HepG2 (cell line): ENCODE results near the gene PPP2R1B. TPM values are rescaled to one million over a fixed set of nuclear protein-coding genes. Genes with fewer than 3 reads are reported as not detected.

Experiments
- ERF ChIP-seq: IDR thresholded peaks from 2 replicates; pipeline ENCODE4 v1.6.1; 2018; ENCODE audit warnings: missing biosample characterization, missing genetic modification reagents
- PLRG1 ChIP-seq: fragments of 450-650 bp; conservative IDR thresholded peaks from 2 replicates; pipeline ENCODE4 v1.6.1; 2016
- POLR2A ChIP-seq, 2 experiments: IDR thresholded peaks; 2 replicates each; pipeline ENCODE4 v1.6.1; 2011; ENCODE audit warnings: low read depth in 2 of 2, low read length in 2 of 2, mild to moderate bottlenecking in 1 of 2, moderate library complexity in 1 of 2; ENCODE audit not compliant: insufficient read depth in 1 of 2
- SIX1 ChIP-seq: sonication (generic); formaldehyde crosslinking; IDR thresholded peaks from 2 replicates; pipeline ENCODE4 v1.4.0; 2020; ENCODE audit warnings: missing genetic modification reagents, borderline replicate concordance
- XRCC5 ChIP-seq: fragments of 200-400 bp; formaldehyde crosslinking; optimal IDR thresholded peaks from 2 replicates; pipeline ENCODE3; 2017; ENCODE audit warnings: mild to moderate bottlenecking, low read length
- ZNF367 ChIP-seq: sonication (generic); formaldehyde crosslinking; IDR thresholded peaks from 2 replicates; pipeline ENCODE4 v1.4.0; 2020; ENCODE audit warnings: missing genetic modification reagents, borderline replicate concordance
- ZNF709 ChIP-seq: sonication (generic); formaldehyde crosslinking; IDR thresholded peaks from 2 replicates; pipeline ENCODE4 v1.5.0; 2020; ENCODE audit warnings: mild to moderate bottlenecking, missing genetic modification reagents
- ZNF841 ChIP-seq: sonication (generic); formaldehyde crosslinking; IDR thresholded peaks from 2 replicates; pipeline ENCODE4 v1.8.1; 2023; ENCODE audit warnings: missing genetic modification reagents, borderline replicate concordance
- polyA plus RNA-seq, 8 experiments: library from polyadenylated mRNA; depleted of rRNA in 3 of 8; stranded (reverse) in 7 of 8; unstranded in 1 of 8; fragments of >200 nt; fragmentation: Illumina TruSeq in 4 of 8; extraction: Trizol in 4 of 8; gene quantifications; 2 replicates each; pipeline versions ENCODE4 v1.2.1 to v1.2.3, GENCODE V29; 2011 to 2016; ENCODE audit warnings: low read depth in 4 of 8, missing spikeins in 1 of 8, mixed read lengths in 1 of 8; ENCODE audit not compliant: insufficient read depth in 1 of 8
- total RNA-seq, 5 experiments: library from RNA; depleted of rRNA; stranded (reverse); fragments of >200 nt; fragmentation: Illumina TruSeq; extraction: Trizol; gene quantifications; 2 replicates each; pipeline ENCODE4 v1.2.3, GENCODE V29; 2016; ENCODE audit warnings: low read depth in 1 of 5
- TF ChIP-seq, protein P1 (sequence below): sonication (generic); formaldehyde crosslinking; IDR thresholded peaks from one replicate; pipeline ENCODE4 v1.5.1; 2020; ENCODE audit warnings: mild to moderate bottlenecking, missing genetic modification reagents; ENCODE audit errors: not compliant biosample characterization
- TF ChIP-seq, protein P2 (sequence below): sonication (generic); formaldehyde crosslinking; IDR thresholded peaks from 2 replicates; pipeline ENCODE4 v1.4.0; 2020; ENCODE audit warnings: missing genetic modification reagents, borderline replicate concordance
- TF ChIP-seq, protein P3 (sequence below): sonication (generic); formaldehyde crosslinking; IDR thresholded peaks from 2 replicates; pipeline ENCODE4 v1.4.0; 2020; ENCODE audit warnings: mild to moderate bottlenecking, missing genetic modification reagents, borderline replicate concordance

PPP2R1B gene
- total and polyA plus RNA-seq, 2 of the 13 experiments (the other 11 are each of a cell fraction or from before 2014, with no cell fraction given) = 22.1 to 56.8 TPM

DNA sequence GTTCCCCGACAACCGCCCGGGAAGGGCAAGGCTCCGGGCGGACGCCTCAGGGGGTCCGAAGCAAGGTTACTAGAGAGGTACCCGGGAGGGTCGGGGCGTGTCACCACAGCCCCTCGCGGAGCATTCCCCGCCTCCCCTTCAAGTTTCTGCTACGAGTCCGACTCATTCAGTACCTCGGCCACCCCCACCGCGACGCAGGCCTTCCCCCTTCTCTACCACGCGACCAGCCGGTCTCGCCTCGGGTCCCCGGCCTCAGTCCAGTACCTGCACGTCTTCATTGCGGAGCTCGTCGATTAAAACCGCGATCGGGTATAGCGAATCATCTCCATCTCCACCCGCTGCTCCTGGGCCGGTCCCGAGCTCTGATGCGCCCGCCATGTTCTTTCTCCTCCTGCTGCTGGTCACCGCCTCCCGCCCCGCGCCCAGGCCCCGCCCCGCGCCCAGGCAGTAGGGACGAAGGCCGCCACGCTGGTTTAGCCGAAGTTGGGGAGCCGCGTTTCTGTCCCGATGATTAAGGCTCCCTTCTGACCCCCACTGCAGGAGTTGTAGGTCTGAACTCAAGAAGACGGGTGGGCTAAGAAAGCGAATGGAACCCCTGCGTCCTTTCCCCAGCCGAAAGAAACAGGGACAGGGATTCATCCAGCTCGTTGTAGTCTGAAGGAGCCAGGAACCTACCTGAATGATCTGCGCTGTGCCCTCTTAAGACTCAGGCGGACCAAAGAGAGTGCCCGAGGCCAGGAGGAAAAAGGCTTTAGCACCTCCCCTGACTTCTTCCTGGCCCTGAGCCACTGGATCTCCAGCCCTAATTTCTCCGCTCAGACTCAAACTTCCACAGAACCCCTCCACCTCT, at the start of gene PPP2R1B (continued):
- TF ChIP-seq, protein P1, sequence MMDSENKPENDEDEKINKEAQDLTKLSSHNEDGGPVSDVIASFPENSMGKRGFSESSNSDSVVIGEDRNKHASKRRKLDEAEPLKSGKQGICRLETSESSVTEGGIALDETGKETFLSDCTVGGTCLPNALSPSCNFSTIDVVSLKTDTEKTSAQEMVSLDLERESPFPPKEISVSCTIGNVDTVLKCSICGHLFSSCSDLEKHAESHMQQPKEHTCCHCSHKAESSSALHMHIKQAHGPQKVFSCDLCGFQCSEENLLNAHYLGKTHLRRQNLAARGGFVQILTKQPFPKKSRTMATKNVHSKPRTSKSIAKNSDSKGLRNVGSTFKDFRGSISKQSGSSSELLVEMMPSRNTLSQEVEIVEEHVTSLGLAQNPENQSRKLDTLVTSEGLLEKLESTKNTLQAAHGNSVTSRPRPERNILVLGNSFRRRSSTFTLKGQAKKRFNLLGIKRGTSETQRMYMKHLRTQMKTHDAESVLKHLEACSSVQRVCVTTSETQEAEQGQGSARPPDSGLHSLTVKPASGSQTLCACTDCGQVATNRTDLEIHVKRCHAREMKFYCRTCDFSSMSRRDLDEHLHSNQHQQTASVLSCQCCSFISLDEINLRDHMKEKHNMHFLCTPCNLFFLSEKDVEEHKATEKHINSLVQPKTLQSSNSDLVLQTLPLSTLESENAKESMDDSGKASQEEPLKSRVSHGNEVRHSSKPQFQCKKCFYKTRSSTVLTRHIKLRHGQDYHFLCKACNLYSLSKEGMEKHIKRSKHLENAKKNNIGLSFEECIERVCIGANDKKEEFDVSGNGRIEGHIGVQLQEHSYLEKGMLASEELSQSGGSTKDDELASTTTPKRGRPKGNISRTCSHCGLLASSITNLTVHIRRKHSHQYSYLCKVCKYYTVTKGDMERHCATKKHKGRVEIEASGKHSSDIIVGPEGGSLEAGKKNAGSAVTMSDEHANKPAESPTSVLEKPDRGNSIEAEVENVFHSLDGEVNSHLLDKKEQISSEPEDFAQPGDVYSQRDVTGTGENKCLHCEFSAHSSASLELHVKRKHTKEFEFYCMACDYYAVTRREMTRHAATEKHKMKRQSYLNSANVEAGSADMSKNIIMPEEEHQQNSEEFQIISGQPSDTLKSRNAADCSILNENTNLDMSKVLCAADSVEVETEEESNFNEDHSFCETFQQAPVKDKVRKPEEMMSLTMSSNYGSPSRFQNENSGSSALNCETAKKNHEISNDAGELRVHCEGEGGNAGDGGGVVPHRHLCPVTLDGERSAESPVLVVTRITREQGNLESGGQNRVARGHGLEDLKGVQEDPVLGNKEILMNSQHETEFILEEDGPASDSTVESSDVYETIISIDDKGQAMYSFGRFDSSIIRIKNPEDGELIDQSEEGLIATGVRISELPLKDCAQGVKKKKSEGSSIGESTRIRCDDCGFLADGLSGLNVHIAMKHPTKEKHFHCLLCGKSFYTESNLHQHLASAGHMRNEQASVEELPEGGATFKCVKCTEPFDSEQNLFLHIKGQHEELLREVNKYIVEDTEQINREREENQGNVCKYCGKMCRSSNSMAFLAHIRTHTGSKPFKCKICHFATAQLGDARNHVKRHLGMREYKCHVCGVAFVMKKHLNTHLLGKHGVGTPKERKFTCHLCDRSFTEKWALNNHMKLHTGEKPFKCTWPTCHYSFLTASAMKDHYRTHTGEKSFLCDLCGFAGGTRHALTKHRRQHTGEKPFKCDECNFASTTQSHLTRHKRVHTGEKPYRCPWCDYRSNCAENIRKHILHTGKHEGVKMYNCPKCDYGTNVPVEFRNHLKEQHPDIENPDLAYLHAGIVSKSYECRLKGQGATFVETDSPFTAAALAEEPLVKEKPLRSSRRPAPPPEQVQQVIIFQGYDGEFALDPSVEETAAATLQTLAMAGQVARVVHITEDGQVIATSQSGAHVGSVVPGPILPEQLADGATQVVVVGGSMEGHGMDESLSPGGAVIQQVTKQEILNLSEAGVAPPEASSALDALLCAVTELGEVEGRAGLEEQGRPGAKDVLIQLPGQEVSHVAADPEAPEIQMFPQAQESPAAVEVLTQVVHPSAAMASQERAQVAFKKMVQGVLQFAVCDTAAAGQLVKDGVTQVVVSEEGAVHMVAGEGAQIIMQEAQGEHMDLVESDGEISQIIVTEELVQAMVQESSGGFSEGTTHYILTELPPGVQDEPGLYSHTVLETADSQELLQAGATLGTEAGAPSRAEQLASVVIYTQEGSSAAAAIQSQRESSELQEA (CRISPR knock-in tag) = peak; percentile 58
- TF ChIP-seq SIX1 (CRISPR knock-in tag) (no peak), ZNF709 (CRISPR knock-in tag) (no peak), ZNF841 (CRISPR knock-in tag) (no peak), XRCC5 (no peak), ZNF367 (no peak), POLR2A (IDR thresholded peaks at IDR 0.05; ENCODE audit: insufficient read depth in 1 of 2, low read depth in 2 of 2, low read length in 2 of 2) (peak; percentile 83 to 87), ERF (CRISPR knock-in tag) (no peak), PLRG1 (no peak)
- TF ChIP-seq, protein P2, sequence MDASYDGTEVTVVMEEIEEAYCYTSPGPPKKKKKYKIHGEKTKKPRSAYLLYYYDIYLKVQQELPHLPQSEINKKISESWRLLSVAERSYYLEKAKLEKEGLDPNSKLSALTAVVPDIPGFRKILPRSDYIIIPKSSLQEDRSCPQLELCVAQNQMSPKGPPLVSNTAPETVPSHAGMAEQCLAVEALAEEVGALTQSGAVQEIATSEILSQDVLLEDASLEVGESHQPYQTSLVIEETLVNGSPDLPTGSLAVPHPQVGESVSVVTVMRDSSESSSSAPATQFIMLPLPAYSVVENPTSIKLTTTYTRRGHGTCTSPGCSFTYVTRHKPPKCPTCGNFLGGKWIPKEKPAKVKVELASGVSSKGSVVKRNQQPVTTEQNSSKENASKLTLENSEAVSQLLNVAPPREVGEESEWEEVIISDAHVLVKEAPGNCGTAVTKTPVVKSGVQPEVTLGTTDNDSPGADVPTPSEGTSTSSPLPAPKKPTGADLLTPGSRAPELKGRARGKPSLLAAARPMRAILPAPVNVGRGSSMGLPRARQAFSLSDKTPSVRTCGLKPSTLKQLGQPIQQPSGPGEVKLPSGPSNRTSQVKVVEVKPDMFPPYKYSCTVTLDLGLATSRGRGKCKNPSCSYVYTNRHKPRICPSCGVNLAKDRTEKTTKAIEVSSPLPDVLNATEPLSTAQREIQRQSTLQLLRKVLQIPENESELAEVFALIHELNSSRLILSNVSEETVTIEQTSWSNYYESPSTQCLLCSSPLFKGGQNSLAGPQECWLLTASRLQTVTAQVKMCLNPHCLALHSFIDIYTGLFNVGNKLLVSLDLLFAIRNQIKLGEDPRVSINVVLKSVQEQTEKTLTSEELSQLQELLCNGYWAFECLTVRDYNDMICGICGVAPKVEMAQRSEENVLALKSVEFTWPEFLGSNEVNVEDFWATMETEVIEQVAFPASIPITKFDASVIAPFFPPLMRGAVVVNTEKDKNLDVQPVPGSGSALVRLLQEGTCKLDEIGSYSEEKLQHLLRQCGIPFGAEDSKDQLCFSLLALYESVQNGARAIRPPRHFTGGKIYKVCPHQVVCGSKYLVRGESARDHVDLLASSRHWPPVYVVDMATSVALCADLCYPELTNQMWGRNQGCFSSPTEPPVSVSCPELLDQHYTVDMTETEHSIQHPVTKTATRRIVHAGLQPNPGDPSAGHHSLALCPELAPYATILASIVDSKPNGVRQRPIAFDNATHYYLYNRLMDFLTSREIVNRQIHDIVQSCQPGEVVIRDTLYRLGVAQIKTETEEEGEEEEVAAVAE (CRISPR knock-in tag) = no peak
- TF ChIP-seq, protein P3, sequence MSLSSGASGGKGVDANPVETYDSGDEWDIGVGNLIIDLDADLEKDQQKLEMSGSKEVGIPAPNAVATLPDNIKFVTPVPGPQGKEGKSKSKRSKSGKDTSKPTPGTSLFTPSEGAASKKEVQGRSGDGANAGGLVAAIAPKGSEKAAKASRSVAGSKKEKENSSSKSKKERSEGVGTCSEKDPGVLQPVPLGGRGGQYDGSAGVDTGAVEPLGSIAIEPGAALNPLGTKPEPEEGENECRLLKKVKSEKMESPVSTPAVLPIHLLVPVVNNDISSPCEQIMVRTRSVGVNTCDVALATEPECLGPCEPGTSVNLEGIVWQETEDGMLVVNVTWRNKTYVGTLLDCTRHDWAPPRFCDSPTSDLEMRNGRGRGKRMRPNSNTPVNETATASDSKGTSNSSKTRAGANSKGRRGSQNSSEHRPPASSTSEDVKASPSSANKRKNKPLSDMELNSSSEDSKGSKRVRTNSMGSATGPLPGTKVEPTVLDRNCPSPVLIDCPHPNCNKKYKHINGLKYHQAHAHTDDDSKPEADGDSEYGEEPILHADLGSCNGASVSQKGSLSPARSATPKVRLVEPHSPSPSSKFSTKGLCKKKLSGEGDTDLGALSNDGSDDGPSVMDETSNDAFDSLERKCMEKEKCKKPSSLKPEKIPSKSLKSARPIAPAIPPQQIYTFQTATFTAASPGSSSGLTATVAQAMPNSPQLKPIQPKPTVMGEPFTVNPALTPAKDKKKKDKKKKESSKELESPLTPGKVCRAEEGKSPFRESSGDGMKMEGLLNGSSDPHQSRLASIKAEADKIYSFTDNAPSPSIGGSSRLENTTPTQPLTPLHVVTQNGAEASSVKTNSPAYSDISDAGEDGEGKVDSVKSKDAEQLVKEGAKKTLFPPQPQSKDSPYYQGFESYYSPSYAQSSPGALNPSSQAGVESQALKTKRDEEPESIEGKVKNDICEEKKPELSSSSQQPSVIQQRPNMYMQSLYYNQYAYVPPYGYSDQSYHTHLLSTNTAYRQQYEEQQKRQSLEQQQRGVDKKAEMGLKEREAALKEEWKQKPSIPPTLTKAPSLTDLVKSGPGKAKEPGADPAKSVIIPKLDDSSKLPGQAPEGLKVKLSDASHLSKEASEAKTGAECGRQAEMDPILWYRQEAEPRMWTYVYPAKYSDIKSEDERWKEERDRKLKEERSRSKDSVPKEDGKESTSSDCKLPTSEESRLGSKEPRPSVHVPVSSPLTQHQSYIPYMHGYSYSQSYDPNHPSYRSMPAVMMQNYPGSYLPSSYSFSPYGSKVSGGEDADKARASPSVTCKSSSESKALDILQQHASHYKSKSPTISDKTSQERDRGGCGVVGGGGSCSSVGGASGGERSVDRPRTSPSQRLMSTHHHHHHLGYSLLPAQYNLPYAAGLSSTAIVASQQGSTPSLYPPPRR (CRISPR knock-in tag) = no peak; the same call in 1 of the 2 replicates
